GM21619 (cell line): ENCODE results near the gene FHL2.
"Not testable (repeated sequence)": the region's sequence is repeated elsewhere in the genome, so short reads cannot be mapped to it uniquely, and the experiment has no call there.

Experiments used
- ATAC-seq: cut with Tn5 transposase; IDR thresholded peaks from one replicate; pipeline ENCODE4 v1.9.1; 2021; ENCODE audit not compliant: unreplicated experiment

FHL2 gene

DNA sequence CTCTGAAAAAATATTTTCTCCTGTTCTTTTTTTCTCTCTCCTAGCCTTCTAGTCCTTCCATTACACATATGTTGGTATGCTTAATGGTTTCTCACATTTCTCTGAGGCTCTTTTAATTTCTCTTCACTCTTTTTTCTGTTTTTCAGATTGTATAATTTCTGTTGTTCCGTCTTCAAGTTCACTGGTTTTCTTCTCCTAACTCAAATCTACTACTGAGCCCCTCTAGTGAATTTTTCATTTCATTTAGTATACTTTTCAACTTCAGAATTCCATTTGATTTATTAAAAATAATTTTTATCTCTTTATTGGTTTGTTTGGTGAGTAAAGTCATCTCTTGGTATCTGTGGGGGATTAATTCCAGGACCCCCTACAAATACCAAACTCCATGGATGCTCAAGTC lies 41.7 kb downstream of the FHL2 start:
- no peak for ATAC-seq

DNA sequence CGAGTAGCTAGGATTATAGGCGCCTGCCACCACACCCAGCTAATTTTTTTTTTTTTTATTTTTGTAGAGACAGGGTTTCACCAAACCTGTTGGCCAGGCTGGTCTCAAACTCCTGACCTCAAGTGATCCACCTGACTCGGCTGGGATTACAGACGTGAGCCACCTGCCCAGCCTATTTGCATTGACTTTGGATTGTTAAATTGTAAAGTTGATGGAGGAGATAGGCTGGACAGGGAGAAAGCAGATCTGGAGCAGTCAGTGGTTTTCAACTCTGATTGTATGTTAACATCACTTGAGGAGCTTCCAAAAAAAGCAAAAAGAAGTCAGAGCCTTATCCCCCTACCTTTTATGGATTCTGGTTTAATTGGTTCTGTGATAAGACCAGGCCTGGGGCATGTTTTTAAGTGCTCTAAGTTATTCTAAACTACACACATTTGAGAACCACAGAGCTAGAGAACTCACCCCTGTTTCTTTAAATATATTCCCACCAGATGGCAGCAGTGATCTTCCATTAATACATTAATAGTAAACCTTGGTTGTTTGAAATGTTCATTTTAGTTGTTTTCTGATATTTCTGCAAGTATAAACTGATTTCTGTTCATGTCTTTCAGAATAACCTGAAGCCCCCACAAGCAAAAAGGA lies 54.0 kb downstream of the FHL2 start:
- no peak for ATAC-seq

DNA sequence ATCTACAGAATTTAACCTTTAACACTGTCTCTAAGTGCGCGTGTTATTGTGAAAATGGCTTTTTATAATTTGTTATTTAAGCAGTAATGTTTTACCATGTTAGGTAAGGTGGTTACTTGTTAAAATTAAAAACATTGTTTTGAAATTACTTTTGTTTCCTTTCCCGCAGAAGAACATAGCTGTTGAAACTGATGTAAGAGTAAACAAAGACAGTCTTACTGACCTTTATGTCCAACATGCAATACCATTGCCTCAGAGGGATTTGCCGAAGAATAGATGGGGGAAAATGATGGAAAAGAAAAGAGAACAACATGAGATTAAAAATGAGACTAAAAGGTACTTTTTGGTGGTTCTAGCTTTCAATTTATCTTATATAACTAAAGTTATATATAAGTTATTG lies 59.4 kb downstream of the FHL2 start:
- no peak for ATAC-seq

DNA sequence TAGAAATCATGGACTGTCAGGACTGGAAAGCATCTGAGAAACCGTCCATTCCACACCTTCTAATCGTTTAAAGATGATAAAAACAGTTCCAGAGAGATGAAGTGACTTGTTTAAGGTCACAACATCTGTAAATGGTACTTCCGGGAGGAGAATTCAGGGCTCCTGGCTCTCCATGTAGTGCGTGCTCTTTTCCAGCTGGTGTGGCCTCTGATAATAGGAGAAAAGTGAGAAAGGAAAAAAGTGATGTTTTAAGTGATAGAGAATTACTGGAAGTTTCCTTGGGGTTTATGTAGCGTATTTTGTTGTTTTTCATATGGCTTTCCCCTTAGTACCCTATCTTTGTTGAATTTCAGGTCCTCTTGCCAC lies 60.8 kb downstream of the FHL2 start:
- ATAC-seq: peak; percentile 7

DNA sequence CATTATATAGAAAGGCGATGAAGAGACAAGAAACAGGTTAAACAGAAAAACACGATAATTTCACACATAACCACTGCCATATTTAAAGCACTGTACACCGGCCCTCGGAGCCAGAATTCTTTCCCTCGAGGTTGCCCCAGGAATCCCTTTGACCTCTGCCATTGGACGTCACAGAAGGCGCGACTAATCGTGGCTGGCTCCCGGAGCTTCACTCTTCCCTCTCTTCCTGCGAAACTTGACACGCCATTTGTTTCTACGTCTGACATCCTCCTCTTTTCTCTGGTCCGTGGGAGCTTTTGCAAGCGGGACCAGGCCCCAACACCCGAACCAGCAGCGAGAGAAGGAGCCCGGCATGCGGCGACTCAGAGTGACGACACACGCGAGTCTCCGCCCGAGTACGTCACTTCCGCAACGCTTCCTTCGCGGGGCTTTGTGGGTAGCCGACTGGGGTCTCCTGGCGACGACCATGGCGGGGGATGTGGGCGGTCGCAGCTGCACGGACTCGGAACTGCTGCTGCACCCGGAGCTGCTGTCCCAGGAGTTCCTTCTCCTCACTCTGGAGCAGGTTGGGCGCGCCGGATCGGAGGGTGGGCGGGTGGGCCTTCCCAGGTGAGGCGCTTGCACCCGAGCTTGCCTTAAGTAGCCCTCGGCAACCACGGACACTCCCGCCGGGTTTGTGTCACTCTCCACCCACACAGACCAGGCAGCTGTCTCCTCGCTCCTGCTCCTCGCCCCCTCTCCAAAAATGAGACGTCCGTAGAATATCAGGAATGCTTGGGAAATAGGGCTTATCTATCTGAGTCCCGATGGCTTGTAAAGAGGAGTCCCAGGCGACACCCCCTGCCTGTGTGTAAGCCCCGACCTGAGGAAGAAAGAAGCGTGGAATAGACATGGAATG lies 61.5 kb downstream of the FHL2 start, which contains the start of gene C2orf49:
Gene C2orf49 (plus strand): TSS at position 419 of the 898 bp plus-strand sequence. CDS start 48 bp downstream, at position 467.
- ATAC-seq: peak; percentile 91

DNA sequence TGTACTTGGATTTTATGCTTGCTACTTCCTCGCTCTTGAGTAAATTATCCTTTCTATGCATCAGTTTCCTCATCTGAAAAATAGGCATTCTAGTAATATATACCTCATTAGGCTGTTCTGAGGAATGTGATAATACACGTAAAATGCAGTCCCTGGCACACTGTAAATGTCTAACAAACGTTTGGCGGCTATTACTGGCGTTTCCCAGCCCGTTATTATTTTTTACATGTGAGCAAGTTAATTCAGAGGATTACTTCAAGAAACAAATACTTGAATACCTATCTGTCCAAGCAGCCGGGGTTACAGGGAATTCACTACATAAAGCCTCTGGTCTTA lies 62.1 kb downstream of the FHL2 start:
- no peak for ATAC-seq

DNA sequence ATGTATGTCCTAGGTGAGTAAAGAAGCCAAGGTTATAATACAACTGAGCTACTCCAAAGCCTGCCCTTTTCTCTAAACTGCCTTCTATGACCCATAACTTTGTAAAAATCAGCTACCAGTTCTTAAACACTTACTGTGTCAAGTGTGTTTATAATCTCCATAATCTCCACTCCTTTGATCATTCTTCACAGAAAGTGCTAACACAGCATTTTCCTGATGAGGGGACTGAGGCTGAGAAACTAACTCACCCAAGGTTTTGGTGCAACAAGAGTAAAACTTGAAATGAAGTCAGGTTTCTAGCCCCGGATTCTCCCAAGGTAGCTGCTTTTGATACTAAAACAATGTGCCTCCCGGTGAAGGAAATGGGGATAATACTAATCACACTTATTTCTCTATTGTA lies 63.4 kb downstream of the FHL2 start:
- ATAC-seq: no peak

DNA sequence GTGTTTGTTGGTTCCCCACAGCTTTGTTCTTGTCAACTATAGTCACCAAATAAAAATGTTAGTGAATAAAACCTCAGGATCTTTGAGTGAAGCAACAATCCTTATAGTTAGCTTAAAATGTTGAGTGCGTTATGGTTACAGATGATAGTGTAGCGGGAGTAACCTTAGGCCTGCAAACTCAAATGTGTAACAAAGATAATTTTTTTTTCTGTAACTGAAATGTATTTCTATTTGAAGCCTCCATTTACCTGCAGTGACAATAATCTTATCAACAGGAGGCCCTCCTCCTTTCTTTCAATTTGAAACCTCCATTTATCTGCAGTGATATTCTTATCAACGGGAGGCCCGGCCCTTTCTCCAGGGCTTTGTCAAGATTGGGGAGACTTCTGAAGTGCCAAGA lies 64.6 kb downstream of the FHL2 start:
- no peak for ATAC-seq

DNA sequence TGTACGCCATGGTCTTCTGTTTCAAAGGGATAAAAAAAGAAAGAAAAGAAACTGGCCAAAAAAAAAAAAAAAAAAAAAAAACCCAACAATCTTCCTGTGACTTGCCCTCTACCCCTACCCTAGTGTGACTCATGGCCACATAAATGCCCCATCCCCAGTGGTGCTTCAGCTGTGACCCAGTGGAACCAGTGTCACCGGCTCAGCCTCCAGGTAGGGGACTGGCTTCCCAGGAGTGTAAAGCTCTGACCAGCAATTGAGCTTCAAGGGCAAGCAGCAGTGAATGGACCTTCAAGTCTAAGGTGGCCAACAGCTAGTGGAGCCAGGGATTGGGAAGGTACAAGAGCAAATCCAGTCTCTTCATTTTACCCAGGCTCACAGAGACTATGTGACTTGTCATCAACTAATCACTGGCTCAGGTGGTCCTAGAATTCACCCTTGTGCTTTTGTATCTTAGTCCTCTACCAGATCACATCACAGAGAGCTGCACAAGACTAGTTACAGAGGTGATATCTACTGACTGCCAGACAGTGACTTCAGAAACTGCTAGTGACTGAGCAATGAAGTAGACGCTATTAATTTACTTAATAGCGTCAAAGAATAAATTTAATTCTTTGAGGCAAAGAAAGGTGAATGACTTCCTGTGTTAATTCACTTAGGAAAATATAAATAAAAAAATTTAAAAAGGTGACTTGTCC lies 68.0 kb downstream of the FHL2 start:
- no peak for ATAC-seq

DNA sequence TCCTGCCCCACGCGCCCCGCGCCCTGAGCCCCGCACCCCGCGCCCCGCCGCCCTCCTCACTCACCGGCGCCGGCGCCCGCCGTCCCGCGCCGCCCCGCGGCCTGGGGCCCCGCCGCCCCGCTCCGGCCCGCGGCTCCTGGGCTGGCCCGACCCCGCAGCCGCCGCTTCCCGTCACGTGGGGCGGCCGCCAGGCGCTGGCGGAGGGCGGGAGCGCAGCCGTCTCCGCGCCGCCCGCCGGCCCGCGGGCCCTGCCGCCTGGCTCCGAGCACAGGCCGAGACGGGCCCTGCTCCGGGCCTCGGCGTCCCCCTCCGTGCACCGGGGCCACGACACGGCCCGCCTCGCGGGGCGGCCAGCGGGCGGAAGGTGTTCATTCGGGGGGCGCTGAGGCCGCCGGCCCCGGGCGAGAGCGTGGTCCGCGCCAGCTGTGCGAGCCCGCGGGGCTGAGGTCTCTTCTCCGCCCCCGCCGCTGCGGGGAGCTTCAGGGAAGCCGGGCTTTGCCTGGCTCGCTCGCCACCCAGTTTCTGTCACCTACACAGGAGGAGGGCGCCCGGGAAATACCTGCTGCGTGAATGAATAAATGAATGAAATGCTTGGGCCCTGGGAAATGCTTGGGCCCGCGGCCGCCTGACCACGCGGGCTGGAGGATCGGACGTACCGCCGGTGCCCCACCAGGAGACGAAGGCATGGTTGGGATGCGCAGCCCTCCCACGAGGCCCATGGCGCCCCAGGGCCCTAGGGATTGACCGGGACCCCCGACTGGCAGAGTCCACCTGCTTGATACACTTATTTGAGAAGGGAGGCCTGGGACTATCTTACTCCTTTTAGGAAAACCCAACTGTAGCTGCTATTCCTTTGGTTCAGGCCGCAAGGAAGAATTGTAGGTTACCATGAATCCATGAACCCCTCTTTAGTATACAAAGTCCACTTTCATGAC lies 69.0 kb downstream of the FHL2 start, which contains the start of gene TGFBRAP1:
Gene TGFBRAP1 (minus strand): TSS at position 175 of the 935 bp plus-strand sequence. CDS start 21,434 bp downstream, outside the sequence.
- peak; percentile 69 for ATAC-seq

DNA sequence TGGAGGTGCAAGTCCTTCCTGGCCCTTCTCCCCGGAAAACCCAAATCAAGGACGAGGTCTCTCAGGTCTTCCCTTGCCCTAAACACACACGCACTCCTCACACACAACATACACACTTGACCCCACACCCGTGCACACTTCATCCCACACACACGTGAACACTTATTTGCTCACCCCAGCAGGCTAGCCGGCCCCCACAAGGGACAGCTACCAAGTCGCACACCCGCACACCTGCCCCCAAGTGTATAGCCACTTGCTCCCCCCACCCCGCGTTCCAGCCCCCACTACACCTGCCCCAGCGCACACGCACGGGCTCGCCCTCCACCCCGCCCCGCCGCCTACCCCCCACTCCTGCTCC lies 69.7 kb downstream of the FHL2 start:
- no peak for ATAC-seq

DNA sequence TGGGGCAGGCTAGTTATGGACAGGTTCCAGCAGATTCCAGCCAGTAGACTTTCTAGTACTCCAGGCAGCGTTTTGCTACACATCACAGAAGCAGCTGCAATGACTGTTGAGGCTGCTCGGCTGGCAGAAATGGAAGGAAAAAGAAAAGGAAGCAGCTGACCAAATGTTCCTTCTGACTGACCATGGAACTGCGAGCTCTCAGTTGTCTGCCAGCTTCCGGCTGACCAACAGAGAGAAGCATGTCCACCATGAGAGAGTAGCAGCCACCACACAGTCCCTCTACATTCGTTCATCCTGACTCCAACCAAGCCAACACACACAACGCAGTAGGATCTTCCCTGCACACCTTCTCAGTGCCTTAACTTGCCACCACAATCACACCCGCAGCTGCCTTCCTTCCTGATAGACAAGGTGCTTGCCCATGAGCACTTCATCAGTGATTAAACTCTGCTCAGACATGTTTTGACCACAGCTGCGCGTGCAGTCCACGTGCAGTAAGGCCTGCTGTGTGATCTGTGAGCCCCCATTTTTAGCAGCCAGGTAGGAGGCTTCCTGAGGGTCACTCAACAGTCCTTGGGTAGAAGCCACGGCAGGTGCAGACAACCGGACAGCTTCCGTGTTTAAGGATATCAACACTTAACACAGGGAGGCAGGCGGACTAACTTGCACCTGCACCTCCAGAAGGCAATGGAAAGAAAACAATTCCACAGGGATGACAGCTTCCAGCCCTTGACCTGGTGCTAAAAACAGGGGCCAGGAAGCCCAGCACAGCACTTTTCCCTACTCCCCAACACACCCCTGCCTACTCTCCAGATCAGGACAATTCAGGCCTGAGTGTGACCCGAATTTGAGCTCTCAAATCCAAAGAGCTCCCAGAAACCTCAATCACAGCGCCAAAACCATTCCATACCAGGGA lies 70.3 kb downstream of the FHL2 start:
- peak; percentile 25 for ATAC-seq

DNA sequence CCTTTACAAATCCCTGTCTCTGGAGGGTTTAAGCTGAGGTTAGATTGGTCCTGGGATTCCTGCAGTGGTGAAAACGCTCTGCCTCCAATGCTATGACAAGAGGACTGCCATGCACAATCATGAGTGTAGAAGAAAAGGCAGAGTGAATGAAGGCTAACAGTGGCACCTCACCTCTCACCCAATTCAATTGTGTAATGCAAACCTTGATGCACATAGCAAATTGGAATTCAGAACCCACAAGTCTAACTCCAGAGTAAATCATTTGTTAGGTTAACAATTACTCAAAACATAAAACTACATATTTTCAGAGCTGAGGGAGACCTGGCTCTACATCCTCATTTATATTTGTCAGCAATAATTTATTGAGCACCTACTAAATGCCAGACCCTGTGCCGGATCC lies 71.2 kb downstream of the FHL2 start:
- no peak for ATAC-seq

DNA sequence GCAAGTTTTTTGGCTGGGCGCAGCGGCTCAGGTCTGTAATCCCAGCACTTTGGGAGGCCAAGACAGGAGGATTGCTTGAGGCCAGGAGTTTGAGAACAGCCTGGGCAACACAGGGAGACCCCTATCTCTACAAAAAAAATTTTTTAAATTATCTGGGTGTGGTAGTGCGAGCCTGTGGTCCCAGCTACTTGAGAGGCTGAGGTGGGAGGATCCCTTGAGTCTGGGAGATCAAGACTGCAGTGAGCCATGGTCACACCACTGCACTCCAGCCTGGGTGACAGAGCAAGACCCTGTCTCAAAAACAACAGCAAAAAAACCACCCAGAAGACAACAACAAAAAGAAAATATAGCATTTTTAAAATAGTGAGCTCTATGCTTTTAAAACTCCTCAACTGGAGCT lies 71.6 kb downstream of the FHL2 start:
- not testable (repeated sequence) for ATAC-seq

DNA sequence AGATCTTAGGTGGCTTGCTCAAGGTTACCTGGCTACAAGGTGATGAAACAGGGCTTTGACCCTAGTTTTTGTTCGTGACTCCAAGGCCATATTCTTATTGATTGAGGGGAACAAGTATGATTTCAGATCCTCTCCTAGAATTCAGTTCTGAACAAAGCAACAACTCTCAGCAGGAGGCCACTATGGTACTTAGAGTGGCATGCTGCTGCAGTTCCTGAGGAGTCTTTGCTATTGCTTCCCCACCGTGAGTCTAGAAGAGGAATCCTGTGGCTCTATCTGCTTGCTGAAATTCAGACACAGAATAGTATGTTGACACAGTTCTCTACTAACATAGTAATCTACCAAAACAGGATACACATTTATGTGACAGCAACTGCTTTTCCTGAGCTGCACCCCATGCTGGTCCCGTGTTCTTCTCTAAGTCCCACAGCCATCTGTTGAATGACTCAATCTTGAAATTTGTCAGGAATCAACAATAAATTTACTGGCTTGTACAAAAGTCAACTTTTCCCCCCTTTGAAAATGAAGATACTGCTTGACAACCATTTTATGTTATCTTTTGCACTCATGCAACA lies 73.4 kb downstream of the FHL2 start:
- no peak for ATAC-seq

DNA sequence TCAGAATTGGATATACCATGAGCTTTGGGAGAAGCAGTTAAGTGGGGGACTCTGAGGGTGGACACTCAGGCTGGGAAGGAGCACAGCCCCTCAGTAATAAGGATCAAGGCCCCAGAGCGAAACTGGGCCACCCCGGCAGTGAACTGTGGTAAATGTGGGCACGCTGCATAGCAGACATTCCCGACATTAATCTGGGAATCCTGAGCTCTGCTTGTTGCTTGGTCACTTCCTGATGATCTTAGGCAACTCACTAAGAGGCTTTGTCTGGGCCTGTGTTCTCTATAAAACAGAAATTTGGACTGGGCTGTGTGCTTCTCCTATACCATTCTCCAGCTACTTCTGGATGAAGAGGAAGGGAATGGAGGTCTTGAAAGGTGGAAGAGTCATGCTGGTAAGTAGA lies 74.1 kb downstream of the FHL2 start:
- no peak for ATAC-seq

DNA sequence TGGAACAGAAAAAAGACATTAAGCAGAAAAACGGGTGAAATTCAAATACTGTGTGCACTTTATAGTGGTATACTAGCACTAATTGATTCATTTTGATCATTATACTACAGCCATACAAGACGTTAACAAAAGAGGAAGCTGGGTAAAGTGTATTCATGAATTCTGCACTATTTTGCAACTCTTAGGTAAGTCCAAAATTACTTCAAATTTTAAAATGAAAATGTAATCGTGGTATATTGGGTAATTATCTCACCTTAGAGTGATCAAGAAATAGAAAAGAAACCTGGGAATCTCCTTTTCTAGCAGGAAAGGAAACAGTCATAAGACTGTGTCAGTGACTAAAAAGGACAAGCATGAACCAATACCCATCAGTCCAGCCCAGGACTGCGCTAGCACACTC lies 74.8 kb downstream of the FHL2 start:
- no peak for ATAC-seq

DNA sequence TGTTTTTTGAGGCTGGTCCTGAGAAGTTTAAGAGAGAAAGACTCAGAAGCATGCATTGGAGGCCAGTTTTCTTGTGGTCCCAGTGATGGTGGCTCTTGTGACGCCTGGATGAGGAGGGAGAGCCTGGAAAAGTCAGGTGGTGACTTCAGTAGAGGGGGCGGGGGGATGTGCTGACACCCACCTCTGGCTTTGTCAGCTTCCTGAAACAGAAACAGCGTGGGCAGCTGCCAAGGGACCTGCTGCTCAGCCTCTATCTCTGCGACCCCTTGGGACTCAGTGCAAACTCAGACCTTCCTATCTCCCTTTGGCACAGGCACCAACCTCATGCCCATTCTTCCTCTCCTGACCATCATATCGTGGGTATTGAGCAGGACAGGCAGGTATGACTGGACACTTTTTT lies 75.7 kb downstream of the FHL2 start:
- no peak for ATAC-seq

DNA sequence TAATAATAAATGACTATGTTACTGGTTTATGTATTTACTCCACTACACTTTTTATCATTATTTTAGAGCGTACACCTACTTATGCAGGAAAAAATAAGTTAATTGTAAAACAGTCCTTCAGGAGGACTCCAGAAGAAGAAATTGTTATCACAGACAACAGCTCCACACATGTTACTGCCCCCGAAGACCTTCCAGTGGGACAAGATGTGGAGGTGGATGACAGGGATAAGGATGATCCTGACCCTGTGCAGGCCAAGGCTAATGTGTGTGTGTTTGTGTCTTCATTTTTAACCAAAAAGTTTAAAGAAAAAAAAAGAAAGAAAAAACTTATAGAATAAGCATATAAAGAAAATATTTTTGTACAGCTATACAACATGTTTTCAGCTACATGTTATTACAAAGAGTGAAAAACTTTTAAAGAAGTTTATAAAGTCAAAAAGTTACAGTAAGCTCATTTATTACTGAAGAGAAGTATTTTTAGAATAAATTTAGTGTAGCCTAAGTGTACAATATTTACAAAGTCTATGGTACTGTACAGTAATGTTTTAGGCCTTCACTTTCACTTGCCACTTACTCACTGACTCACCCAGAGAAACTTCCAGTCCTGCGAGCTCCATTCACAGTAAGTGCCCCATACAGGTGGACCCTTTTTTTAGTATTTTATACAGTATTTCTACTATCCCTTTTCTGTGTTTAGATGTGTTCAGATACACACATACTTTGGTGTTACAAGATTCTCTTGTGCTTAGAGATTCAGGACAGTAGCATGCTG lies 76.8 kb downstream of the FHL2 start:
- peak; percentile 49 for ATAC-seq
